NCI-H128 (cell line): ENCODE measurements around the gene SPAG9.
"Not testable (repeated sequence)": the region's sequence is repeated elsewhere in the genome, so short reads cannot be mapped to it uniquely, and the experiment has no call there.

Source experiments
- DNase-seq: peaks from one replicate; lab custom pipeline; 2025; ENCODE audit not compliant: unreplicated experiment; lab: John Stamatoyannopoulos, UW

The SPAG9 gene

GRCh38 chr17:50955160-50955559, 165.5 kb downstream of the SPAG9 start:
- no peak for DNase-seq

- DNase-seq = no peak
These were observed 166.0 kb downstream of the SPAG9 start for GRCh38 chr17:50954641-50955121.

GRCh38 chr17:50953831-50954601, 166.7 kb downstream of the SPAG9 start:
- DNase-seq = no peak

GRCh38 chr17:50953518-50953830, 167.2 kb downstream of the SPAG9 start:
- no peak for DNase-seq

GRCh38 chr17:50952889-50953288, 167.8 kb downstream of the SPAG9 start:
- no peak for DNase-seq

GRCh38 chr17:50952013-50952412, 168.7 kb downstream of the SPAG9 start:
- DNase-seq = no peak

- no peak for DNase-seq
These were observed 170.4 kb downstream of the SPAG9 start for GRCh38 chr17:50949989-50950877.

- no peak for DNase-seq
These were observed 171.3 kb downstream of the SPAG9 start for GRCh38 chr17:50949128-50949988.

GRCh38 chr17:50948711-50949110, 172.0 kb downstream of the SPAG9 start:
- no peak for DNase-seq

- DNase-seq = no peak
These were observed 172.7 kb downstream of the SPAG9 start for GRCh38 chr17:50947782-50948543.

- DNase-seq = no peak
These were observed 173.5 kb downstream of the SPAG9 start for GRCh38 chr17:50946891-50947781.

- no peak for DNase-seq
These were observed 174.3 kb downstream of the SPAG9 start for GRCh38 chr17:50946223-50946890.

- DNase-seq = no peak
These were observed 174.9 kb downstream of the SPAG9 start for GRCh38 chr17:50945779-50946222.

- DNase-seq = no peak
These were observed 175.6 kb downstream of the SPAG9 start for GRCh38 chr17:50944902-50945720.

GRCh38 chr17:50944054-50944901, 176.4 kb downstream of the SPAG9 start:
- DNase-seq = no peak

GRCh38 chr17:50943575-50943933, 177.1 kb downstream of the SPAG9 start:
- DNase-seq = no peak

GRCh38 chr17:50941676-50942048, 179.0 kb downstream of the SPAG9 start:
- not testable (repeated sequence) for DNase-seq
